ENCODE results near the gene GAS7. TPM values are rescaled to one million over a fixed set of nuclear protein-coding genes. Genes with fewer than 3 reads are reported as not detected.

The GAS7 gene
- total RNA-seq, 1 donor from 2014 or later, result 50.6 TPM

DNA sequence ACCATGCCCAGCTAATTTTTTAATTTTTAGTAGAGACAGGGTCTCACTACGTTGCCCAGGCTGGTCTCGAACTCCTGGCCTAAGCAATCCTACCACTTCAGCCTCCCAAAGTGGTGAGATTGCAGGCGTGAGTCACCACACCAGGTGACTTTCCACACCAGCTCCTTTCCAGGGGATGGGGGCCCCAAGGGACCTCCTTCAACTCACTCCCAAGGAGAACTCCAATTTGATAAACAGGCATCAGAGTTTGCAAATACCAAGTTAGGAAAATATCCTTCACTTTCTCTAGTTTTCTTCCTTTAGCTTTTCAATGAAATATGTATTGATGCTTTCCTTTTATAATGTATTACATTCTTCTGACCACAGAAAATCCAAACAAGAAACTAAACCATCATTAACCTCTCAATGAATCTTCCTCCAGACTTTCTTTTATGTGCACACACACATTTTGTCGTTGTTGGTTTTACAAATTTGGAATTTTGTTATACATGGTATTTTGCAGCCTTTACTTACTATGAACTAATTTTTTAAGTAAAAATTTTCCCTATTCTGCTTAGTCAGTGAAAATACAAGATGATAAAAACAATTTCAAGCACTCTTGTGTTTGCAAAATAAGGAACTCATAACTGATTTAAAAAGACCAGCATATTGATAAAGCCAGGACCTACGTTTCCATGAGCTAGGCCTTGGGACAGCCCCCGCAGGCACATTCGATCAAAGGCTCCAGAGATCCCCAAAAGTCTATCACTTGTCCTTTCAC lies 32.0 kb downstream of the GAS7 start:
- ATAC-seq (no peak), DNase-seq (no peak)
- Histone ChIP-seq H3K4me3 (no peak overlapping the region), H3K9me3 (no peaks in the 10 kb centered on the region), H3K27me3 (peaks cover 3% of the 10 kb centered on the region), H3K27ac (no peak overlapping the region), H3K4me1 (peaks cover under 1% of the 10 kb centered on the region), H3K36me3 (no peaks in the 10 kb centered on the region)
- TF ChIP-seq, protein P1, sequence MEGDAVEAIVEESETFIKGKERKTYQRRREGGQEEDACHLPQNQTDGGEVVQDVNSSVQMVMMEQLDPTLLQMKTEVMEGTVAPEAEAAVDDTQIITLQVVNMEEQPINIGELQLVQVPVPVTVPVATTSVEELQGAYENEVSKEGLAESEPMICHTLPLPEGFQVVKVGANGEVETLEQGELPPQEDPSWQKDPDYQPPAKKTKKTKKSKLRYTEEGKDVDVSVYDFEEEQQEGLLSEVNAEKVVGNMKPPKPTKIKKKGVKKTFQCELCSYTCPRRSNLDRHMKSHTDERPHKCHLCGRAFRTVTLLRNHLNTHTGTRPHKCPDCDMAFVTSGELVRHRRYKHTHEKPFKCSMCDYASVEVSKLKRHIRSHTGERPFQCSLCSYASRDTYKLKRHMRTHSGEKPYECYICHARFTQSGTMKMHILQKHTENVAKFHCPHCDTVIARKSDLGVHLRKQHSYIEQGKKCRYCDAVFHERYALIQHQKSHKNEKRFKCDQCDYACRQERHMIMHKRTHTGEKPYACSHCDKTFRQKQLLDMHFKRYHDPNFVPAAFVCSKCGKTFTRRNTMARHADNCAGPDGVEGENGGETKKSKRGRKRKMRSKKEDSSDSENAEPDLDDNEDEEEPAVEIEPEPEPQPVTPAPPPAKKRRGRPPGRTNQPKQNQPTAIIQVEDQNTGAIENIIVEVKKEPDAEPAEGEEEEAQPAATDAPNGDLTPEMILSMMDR (IDR thresholded peaks at IDR 0.05), result no peak
- intact Hi-C loops (cut with DNase I), result no loop called here

DNA sequence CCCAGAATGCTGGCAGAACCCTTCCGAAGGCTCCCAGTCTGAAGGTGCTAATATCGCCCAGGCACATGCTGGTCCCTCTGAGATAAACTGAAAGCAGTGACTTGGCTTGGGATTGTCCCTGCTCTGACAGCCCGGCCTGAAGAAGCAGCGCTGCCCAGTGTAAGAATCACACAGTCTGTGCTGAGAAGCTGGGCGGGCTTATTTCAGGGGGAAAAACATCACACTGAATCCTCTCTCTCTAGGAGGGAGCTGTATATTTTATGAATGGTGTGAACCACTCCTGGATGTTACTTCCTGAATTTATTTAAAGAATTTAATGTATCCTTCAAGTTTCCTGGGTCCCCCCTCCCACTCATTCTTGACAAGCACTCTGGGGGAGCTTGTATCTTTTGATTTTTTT lies 36.3 kb downstream of the GAS7 start:
- TF ChIP-seq, protein P1 (IDR thresholded peaks at IDR 0.05), result no peak
- Histone ChIP-seq H3K27me3 (no peaks in the 10 kb centered on the region), H3K36me3 (no peaks in the 10 kb centered on the region), H3K4me3 (no peak overlapping the region), H3K27ac (no peak overlapping the region), H3K9me3 (no peaks in the 10 kb centered on the region), H3K4me1 (no peaks in the 10 kb centered on the region)
- intact Hi-C loops (cut with DNase I), result no loop called here
- no peak for ATAC-seq
- no peak for DNase-seq

GRCh38 chr17:10161386-10161785 lies 37.0 kb downstream of the GAS7 start:
- TF ChIP-seq, protein P1 (IDR thresholded peaks at IDR 0.05), result no peak
- intact Hi-C loops (cut with DNase I), result no loop called here
- DNase-seq (no peak), ATAC-seq (no peak)
- H3K27ac ChIP-seq, result no peak overlapping the region
- H3K4me1 ChIP-seq, result peaks cover 2% of the 10 kb centered on the region
- no peaks in the 10 kb centered on the region for H3K9me3 ChIP-seq
- H3K36me3 ChIP-seq, result no peaks in the 10 kb centered on the region
- H3K4me3 ChIP-seq, result no peak overlapping the region
- H3K27me3 ChIP-seq, result no peaks in the 10 kb centered on the region

DNA sequence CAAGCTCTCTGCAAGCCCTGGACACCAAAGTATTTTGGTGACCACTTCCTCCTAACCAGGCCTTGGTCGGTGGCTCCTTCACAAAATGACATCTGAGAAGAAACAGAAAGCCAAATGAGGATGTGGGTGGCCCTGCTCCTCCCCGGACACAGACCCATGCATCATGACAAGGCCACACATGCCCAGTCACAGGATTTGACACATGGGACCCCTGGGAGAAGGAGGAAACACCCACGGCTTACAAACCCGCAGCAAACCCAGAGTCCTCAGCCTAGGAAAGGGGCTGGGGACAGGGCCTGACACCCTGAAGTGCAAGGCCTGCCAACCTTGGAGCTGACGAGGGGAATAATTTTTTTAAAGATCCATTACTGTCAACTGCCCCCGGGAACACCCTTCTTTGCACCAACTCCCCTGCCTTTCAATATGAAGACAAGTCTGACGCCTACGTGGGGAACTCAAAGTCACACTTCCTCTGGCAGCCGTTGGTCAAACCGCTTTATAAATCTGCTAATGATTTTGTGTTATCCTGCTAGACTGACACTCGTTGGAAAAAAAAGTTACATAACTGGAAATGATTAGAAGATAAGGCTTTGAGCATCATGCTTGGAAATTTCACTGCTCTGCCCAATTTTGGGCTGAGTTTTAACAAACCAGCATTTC lies 41.3 kb downstream of the GAS7 start:
- Histone ChIP-seq H3K27me3 (no peaks in the 10 kb centered on the region), H3K4me3 (no peak overlapping the region), H3K4me1 (peaks cover 10% of the 10 kb centered on the region), H3K9me3 (no peaks in the 10 kb centered on the region), H3K27ac (peak overlapping the region; percentile 73), H3K36me3 (no peaks in the 10 kb centered on the region)
- DNase-seq, result peak; percentile 81
- peak; percentile 93 for ATAC-seq
- TF ChIP-seq, protein P1 (IDR thresholded peaks at IDR 0.05), result no peak
- intact Hi-C loops (cut with DNase I), result no loop called here

GRCh38 chr17:10156599-10156947 lies 41.8 kb downstream of the GAS7 start:
- intact Hi-C loops (cut with DNase I), result no loop called here
- Histone ChIP-seq H3K4me1 (peaks cover 10% of the 10 kb centered on the region), H3K27me3 (no peaks in the 10 kb centered on the region), H3K27ac (peak overlapping the region; percentile 73), H3K9me3 (no peaks in the 10 kb centered on the region), H3K4me3 (no peak overlapping the region), H3K36me3 (no peaks in the 10 kb centered on the region)
- no peak for DNase-seq
- TF ChIP-seq, protein P1 (IDR thresholded peaks at IDR 0.05), result no peak
- no peak for ATAC-seq
